ENCODE results near the gene SLC35C1. TPM values are rescaled to one million over a fixed set of nuclear protein-coding genes. Genes with fewer than 3 reads are reported as not detected.
A peak's percentile ranks its signal among the peaks of the same experiment; 100 is the strongest.

The SLC35C1 gene
- total and polyA plus RNA-seq, 2 of the 13 experiments (the other 11 are each of a cell fraction or from before 2014, with no cell fraction given), result 2.9 to 7.0 TPM

- no peak for TF ChIP-seq SKIL (CRISPR knock-in tag; IDR thresholded peaks at IDR 0.05; ENCODE audit: borderline replicate concordance)
- no peak for TF ChIP-seq RBFOX2 (IDR thresholded peaks at IDR 0.05; ENCODE audit: low read depth, low read length)
- TF ChIP-seq ATRX (CRISPR knock-in tag; IDR thresholded peaks at IDR 0.05; ENCODE audit: borderline replicate concordance), result no peak
- no peak for TF ChIP-seq PAWR (CRISPR knock-in tag; IDR thresholded peaks at IDR 0.05; ENCODE audit: borderline replicate concordance)
- no peak for TF ChIP-seq ZNF605 (CRISPR knock-in tag; IDR thresholded peaks at IDR 0.05)
- TF ChIP-seq PAX8 (CRISPR knock-in tag; IDR thresholded peaks at IDR 0.05; ENCODE audit: borderline replicate concordance), result no peak
Measured at GRCh38 chr11:45761659-45762058, 43.3 kb upstream of the SLC35C1 start (continued).

GRCh38 chr11:45765107-45765668, 39.8 kb upstream of the SLC35C1 start:
- intact Hi-C loops (cut with micrococcal nuclease; ENCODE audit: unreplicated experiment), result no loop called here

More at GRCh38 chr11:45765107-45765668, 39.8 kb upstream of the SLC35C1 start:
- Histone ChIP-seq H4K20me1 (ENCODE audit: insufficient read depth, low read length) (no peaks in the 10 kb centered on the region), H3K9me3 (ENCODE audit: low read length) (no peaks in the 10 kb centered on the region), H3K27ac (ENCODE audit: extremely low read length, insufficient read depth, low read length) (no peak overlapping the region), H2AFZ (ENCODE audit: low read length) (no peak overlapping the region), H3K4me3 (replicated peaks in 1 of 3; ENCODE audit: insufficient read depth in 1 of 3, low read depth in 2 of 3, low read length in 3 of 3) (no peak overlapping the region), H3K4me1 (ENCODE audit: insufficient read depth, low read length) (no peaks in the 10 kb centered on the region), H3K27me3 (ENCODE audit: control insufficient read depth in 1 of 2, insufficient read depth in 2 of 2, low read length in 2 of 2) (peaks cover 2 to 24% of the 10 kb centered on the region in 2 experiments; a peak in 3 of 5 replicates), H3K9ac (ENCODE audit: insufficient read depth, low read depth, low read length) (no peak overlapping the region), H3K36me3 (replicated peaks in 1 of 2; ENCODE audit: control insufficient read depth in 1 of 2, insufficient read depth in 2 of 2, low read length in 2 of 2) (no peaks in the 10 kb centered on the region), H3K4me2 (ENCODE audit: low read depth, low read length) (no peak overlapping the region), H3K79me2 (ENCODE audit: insufficient read depth, low read length) (no peaks in the 10 kb centered on the region)
- in situ Hi-C loops (cut with HindIII; ENCODE audit: extremely low pct_ligation_motif_present, low pct_unique_long_range_greater_than_20kb), result no loop called here
- ChIA-PET POLR2A (no interaction called here), CTCF (ENCODE audit: low intra/inter-chr PET ratio, low total read pairs) (no interaction called here)
- TF ChIP-seq HHEX (CRISPR knock-in tag; IDR thresholded peaks at IDR 0.05), result no peak
- TF ChIP-seq CEBPB (IDR thresholded peaks at IDR 0.05; ENCODE audit: borderline replicate concordance, low read depth, low read length), result peak; percentile 49; the same call in 1 of the 2 replicates
- no peak for TF ChIP-seq MATR3 (CRISPR knock-in tag; IDR thresholded peaks at IDR 0.05)
- no peak for TF ChIP-seq ZNF557 (CRISPR knock-in tag; IDR thresholded peaks at IDR 0.05)
- TF ChIP-seq SUZ12 (IDR thresholded peaks at IDR 0.05; ENCODE audit: low read depth, low read length), result no peak
- no peak for TF ChIP-seq TOPORS (CRISPR knock-in tag; IDR thresholded peaks at IDR 0.05)
- no peak for TF ChIP-seq MXD3 (CRISPR knock-in tag; IDR thresholded peaks at IDR 0.05)
- TF ChIP-seq ZNF746 (CRISPR knock-in tag; IDR thresholded peaks at IDR 0.05), result no peak
- DNase-seq (ENCODE audit: low spot score) (no peak), FAIRE-seq (no peak), ATAC-seq (no peak)
- 53% methylated on average over 8 of the region's 8 CpGs for WGBS (ENCODE audit: low lambda C conversion rate)
- BruUV-seq (replicated peaks), result no TSS peak

All from HepG2 (cell line).